ENCODE measurements around the gene RTCA. TPM values are rescaled to one million over a fixed set of nuclear protein-coding genes. Genes with fewer than 3 reads are reported as not detected.
A peak's percentile ranks its signal among the peaks of the same experiment; 100 is the strongest.

Gene RTCA
- polyA plus RNA-seq, 2 of the 4 experiments (the other 2 are of a cell fraction): 23.8 to 39.5 TPM

DNA sequence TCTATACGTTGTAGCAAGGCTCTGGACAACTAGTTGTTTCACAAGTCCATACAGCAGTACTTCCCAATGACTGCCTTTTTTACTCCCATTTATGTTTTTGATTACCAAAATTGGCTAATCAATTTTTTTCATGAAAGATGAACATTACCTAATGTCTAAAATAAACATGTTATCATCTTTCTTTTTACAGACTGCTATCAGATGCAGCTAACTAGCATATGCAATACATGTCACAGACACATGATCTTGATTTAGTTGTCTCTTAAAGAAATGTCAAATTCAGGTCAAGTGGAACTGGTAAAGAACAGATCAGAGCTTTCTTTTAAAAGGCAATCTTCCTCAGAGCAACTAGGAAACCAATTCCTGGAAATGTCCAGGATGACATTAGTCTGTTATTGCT is 15.8 kb upstream of the RTCA start:
- FAIRE-seq (no peak), ATAC-seq (no peak), DNase-seq (ENCODE audit: low read depth in 1 of 2, low spot score in 1 of 2) (no peak)
- Histone ChIP-seq H3K4me3 (peak overlapping the region; percentile 93), H3K4me2 (peak overlapping the region; percentile 88), H3K9me3 (no peaks in the 10 kb centered on the region), H3K27ac (peak overlapping the region; percentile 55 to 93; a peak in 4 of 6 replicates), H3K4me1 (peaks cover 8% of the 10 kb centered on the region; the same call in 1 of the 3 replicates)
- 4% methylated on average over 1 of the region's 1 CpG for WGBS (ENCODE audit: missing lambda C conversion rate)
- ChIA-PET POLR2A (interaction anchor here (0.6 to 2.0 kb wide), 5 partner anchors 14 to 209 kb away, joined by 3 to 18 read pairs (median 4); partner anchors contain the start of genes RTCA, SASS6 and TRMT13), CTCF (no interaction called here)
- TF ChIP-seq CBX2 (IDR thresholded peaks at IDR 0.05; ENCODE audit: borderline replicate concordance, low read depth): no peak
- no peak for TF ChIP-seq ZC3H11A (IDR thresholded peaks at IDR 0.05)
- no peak for TF ChIP-seq CHD4 (IDR thresholded peaks at IDR 0.05; ENCODE audit: borderline replicate concordance)
- no peak for TF ChIP-seq FOSL2 (IDR thresholded peaks at IDR 0.05)
- TF ChIP-seq FOSL2 (CRISPR knock-in tag; IDR thresholded peaks at IDR 0.05): no peak

DNA sequence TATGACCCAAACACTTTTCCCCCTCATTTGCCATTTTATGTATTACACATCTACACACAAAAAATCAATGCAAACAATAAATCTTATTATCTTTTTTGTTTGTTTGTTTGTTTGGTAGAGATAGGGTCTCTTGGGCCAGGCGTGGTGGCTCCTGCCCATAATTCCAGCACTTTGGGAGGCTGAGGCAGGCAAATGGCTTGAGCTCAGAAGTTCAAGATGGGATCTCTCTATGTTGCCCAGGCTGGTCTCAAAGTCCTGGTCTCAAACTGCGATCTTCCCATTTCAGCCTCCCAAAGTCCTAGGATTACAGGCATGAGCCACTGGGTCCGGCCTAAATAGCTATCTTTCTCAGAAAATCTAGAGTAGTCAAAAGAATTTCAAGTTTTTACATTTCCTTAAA is 15.2 kb upstream of the RTCA start:
- ATAC-seq (no peak), DNase-seq (ENCODE audit: low read depth in 1 of 2, low spot score in 1 of 2) (no peak), FAIRE-seq (no peak)
- 79% methylated on average over 3 of the region's 3 CpGs for WGBS (ENCODE audit: missing lambda C conversion rate)
- no peak overlapping the region for H3K4me3 ChIP-seq
- POLR2A ChIA-PET: interaction anchor here (0.6 to 2.0 kb wide), 2 partner anchors 16 to 98 kb away, joined by 3 to 18 read pairs; partner anchors contain the start of gene RTCA
- H3K9me3 ChIP-seq: no peaks in the 10 kb centered on the region
- peaks cover 8% of the 10 kb centered on the region; the same call in 1 of the 3 replicates for H3K4me1 ChIP-seq
- no peak overlapping the region for H3K4me2 ChIP-seq
- no peak overlapping the region for H3K27ac ChIP-seq
- TF ChIP-seq, protein P1, sequence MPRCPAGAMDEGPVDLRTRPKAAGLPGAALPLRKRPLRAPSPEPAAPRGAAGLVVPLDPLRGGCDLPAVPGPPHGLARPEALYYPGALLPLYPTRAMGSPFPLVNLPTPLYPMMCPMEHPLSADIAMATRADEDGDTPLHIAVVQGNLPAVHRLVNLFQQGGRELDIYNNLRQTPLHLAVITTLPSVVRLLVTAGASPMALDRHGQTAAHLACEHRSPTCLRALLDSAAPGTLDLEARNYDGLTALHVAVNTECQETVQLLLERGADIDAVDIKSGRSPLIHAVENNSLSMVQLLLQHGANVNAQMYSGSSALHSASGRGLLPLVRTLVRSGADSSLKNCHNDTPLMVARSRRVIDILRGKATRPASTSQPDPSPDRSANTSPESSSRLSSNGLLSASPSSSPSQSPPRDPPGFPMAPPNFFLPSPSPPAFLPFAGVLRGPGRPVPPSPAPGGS (IDR thresholded peaks at IDR 0.05): no peak
- TF ChIP-seq EP300 (IDR thresholded peaks at IDR 0.05) (no peak), FOXS1 (CRISPR knock-in tag; IDR thresholded peaks at IDR 0.05) (no peak), RARB (CRISPR knock-in tag; IDR thresholded peaks at IDR 0.05) (no peak), SMC3 (IDR thresholded peaks at IDR 0.05) (no peak)
- TF ChIP-seq, protein P2, sequence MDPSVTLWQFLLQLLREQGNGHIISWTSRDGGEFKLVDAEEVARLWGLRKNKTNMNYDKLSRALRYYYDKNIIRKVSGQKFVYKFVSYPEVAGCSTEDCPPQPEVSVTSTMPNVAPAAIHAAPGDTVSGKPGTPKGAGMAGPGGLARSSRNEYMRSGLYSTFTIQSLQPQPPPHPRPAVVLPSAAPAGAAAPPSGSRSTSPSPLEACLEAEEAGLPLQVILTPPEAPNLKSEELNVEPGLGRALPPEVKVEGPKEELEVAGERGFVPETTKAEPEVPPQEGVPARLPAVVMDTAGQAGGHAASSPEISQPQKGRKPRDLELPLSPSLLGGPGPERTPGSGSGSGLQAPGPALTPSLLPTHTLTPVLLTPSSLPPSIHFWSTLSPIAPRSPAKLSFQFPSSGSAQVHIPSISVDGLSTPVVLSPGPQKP (IDR thresholded peaks at IDR 0.05; ENCODE audit: low read depth, low read length): no peak
- CTCF ChIA-PET: no interaction called here

DNA sequence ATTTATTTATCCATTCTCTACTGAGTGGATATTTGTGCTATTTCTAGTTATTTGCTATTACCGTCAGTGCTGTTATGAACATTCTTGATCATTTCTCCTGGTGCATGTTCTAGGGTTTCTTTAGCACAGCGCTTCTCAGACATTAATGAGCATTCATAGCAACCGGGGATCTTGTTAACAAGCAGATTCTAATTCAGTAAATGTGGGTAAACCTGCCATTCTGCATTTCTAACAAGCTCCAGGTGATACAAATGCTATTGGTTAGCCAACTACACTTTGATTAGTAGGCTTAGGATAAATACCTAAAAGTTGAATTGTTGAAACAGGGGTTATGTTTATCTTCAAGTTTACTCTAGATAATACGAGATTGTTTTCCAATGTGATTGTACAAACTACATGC is 13.1 kb upstream of the RTCA start:
- ATAC-seq (no peak), DNase-seq (ENCODE audit: low read depth in 1 of 2, low spot score in 1 of 2) (no peak), FAIRE-seq (no peak)
- Histone ChIP-seq H3K4me1 (peaks cover 8% of the 10 kb centered on the region; the same call in 1 of the 3 replicates), H3K27ac (no peak overlapping the region), H3K4me2 (no peak overlapping the region), H3K9me3 (no peaks in the 10 kb centered on the region), H3K4me3 (no peak overlapping the region)
- POLR2A ChIA-PET: no interaction called here
- 82% methylated on average over 4 of the region's 4 CpGs for WGBS (ENCODE audit: missing lambda C conversion rate)
- TF ChIP-seq RFX5 (IDR thresholded peaks at IDR 0.05) (no peak), ZFP36 (IDR thresholded peaks at IDR 0.05; ENCODE audit: borderline replicate concordance, partially characterized antibody) (no peak), FOSB (CRISPR knock-in tag; IDR thresholded peaks at IDR 0.05) (no peak), NR3C1 (IDR thresholded peaks at IDR 0.05) (no peak), POLR2A (IDR thresholded peaks at IDR 0.05; ENCODE audit: low read length) (no peak), MYC (IDR thresholded peaks at IDR 0.05; ENCODE audit: borderline replicate concordance, low read length) (no peak), HDAC2 (IDR thresholded peaks at IDR 0.05) (no peak)
- CTCF ChIA-PET: no interaction called here

DNA sequence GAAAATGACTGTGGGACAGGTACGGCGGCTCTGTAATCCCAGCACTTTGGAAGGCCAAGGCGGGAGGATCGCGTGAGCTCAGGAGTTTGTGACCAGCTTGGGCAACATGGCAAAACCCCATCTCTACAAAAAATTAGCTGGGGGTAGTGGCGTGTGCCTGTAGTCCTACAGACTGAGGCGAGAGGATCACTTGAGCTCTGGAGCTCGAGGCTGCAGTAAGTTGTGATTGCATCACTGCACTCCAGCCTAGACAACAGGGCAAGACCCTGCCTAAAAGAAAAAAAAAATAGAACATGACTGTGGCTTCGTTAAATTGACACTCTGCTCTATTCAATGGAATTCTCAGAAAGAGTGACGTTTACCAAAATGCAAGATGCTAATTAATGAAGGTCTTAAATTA is 12.5 kb upstream of the RTCA start:
- CTCF ChIA-PET: no interaction called here
- 63% methylated on average over 10 of the region's 10 CpGs for WGBS (ENCODE audit: missing lambda C conversion rate)
- FAIRE-seq: no peak

More for the DNA sequence above, 12.5 kb upstream of the RTCA start:
- DNase-seq (ENCODE audit: low read depth in 1 of 2, low spot score in 1 of 2) (no peak), ATAC-seq (no peak)
- TF ChIP-seq CBX8 (IDR thresholded peaks at IDR 0.05) (no peak), HDAC2 (IDR thresholded peaks at IDR 0.05) (no peak), CHD4 (IDR thresholded peaks at IDR 0.05; ENCODE audit: borderline replicate concordance) (no peak), HOXB5 (CRISPR knock-in tag; IDR thresholded peaks at IDR 0.05) (no peak), CEBPB (IDR thresholded peaks at IDR 0.05) (no peak), ESRRA (IDR thresholded peaks at IDR 0.05; ENCODE audit: borderline replicate concordance, low read length) (no peak)
- TF ChIP-seq, protein P3, sequence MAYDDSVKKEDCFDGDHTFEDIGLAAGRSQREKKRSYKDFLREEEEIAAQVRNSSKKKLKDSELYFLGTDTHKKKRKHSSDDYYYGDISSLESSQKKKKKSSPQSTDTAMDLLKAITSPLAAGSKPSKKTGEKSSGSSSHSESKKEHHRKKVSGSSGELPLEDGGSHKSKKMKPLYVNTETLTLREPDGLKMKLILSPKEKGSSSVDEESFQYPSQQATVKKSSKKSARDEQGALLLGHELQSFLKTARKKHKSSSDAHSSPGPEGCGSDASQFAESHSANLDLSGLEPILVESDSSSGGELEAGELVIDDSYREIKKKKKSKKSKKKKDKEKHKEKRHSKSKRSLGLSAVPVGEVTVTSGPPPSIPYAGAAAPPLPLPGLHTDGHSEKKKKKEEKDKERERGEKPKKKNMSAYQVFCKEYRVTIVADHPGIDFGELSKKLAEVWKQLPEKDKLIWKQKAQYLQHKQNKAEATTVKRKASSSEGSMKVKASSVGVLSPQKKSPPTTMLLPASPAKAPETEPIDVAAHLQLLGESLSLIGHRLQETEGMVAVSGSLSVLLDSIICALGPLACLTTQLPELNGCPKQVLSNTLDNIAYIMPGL (CRISPR knock-in tag; IDR thresholded peaks at IDR 0.05; ENCODE audit: borderline replicate concordance): no peak
- TF ChIP-seq, protein P2 (IDR thresholded peaks at IDR 0.05; ENCODE audit: low read depth, low read length): no peak
- TF ChIP-seq, protein P4, sequence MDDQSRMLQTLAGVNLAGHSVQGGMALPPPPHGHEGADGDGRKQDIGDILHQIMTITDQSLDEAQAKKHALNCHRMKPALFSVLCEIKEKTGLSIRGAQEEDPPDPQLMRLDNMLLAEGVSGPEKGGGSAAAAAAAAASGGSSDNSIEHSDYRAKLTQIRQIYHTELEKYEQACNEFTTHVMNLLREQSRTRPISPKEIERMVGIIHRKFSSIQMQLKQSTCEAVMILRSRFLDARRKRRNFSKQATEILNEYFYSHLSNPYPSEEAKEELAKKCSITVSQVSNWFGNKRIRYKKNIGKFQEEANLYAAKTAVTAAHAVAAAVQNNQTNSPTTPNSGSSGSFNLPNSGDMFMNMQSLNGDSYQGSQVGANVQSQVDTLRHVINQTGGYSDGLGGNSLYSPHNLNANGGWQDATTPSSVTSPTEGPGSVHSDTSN (IDR thresholded peaks at IDR 0.05): no peak
- POLR2A ChIA-PET: no interaction called here
- Histone ChIP-seq H3K4me3 (no peak overlapping the region), H3K4me1 (peaks cover 6% of the 10 kb centered on the region; the same call in 1 of the 3 replicates), H3K9me3 (no peaks in the 10 kb centered on the region), H3K27ac (no peak overlapping the region), H3K4me2 (no peak overlapping the region)

All from A549 (cell line).